GM21447 (cell line): ENCODE results near the gene TMEM179.
"Not testable (repeated sequence)": the region's sequence is repeated elsewhere in the genome, so short reads cannot be mapped to it uniquely, and the experiment has no call there.

ENCODE experiments used
- ATAC-seq: cut with Tn5 transposase; IDR thresholded peaks from one replicate; pipeline ENCODE4 v1.9.1; 2021; ENCODE audit not compliant: unreplicated experiment

Gene TMEM179

GRCh38 chr14:104638190-104638589 lies 33.6 kb upstream of the TMEM179 start:
- ATAC-seq = no peak

GRCh38 chr14:104637546-104638003 lies 33.0 kb upstream of the TMEM179 start:
- no peak for ATAC-seq

GRCh38 chr14:104636846-104637545 lies 32.4 kb upstream of the TMEM179 start:
- not testable (repeated sequence) for ATAC-seq

- no peak for ATAC-seq
Observed at GRCh38 chr14:104636131-104636530, 31.6 kb upstream of the TMEM179 start.

- ATAC-seq = no peak
Observed at GRCh38 chr14:104635717-104636116, 31.1 kb upstream of the TMEM179 start.

- ATAC-seq = no peak
Observed at GRCh38 chr14:104634886-104635570, 30.5 kb upstream of the TMEM179 start.

- ATAC-seq = no peak
Observed at GRCh38 chr14:104634138-104634760, 29.7 kb upstream of the TMEM179 start.

- ATAC-seq = no peak
Observed at GRCh38 chr14:104633276-104634137, 28.9 kb upstream of the TMEM179 start.

GRCh38 chr14:104632781-104633180 lies 28.2 kb upstream of the TMEM179 start:
- no peak for ATAC-seq

- ATAC-seq = no peak
Observed at GRCh38 chr14:104624939-104625338, 20.4 kb upstream of the TMEM179 start.

- ATAC-seq = no peak
Observed at GRCh38 chr14:104614126-104614812, 9.7 kb upstream of the TMEM179 start.

GRCh38 chr14:104611881-104612280 lies 7.3 kb upstream of the TMEM179 start:
- no peak for ATAC-seq

GRCh38 chr14:104610749-104611310 lies 6.3 kb upstream of the TMEM179 start:
- ATAC-seq = no peak

- ATAC-seq = no peak
Observed at GRCh38 chr14:104609666-104610065, 5.1 kb upstream of the TMEM179 start.

- no peak for ATAC-seq
Observed at GRCh38 chr14:104603711-104604401, 716 bp downstream of the TMEM179 start.

GRCh38 chr14:104602933-104603325 lies 1.6 kb downstream of the TMEM179 start:
- ATAC-seq = no peak

- ATAC-seq = no peak
Observed at GRCh38 chr14:104602315-104602932, 2.1 kb downstream of the TMEM179 start.

GRCh38 chr14:104601786-104602185 lies 2.8 kb downstream of the TMEM179 start:
- no peak for ATAC-seq

- ATAC-seq = no peak
Observed at GRCh38 chr14:104600805-104601204, 3.8 kb downstream of the TMEM179 start.
